Left forelimb (tissue), 1 donor: ENCODE data around the gene RPS13.
A peak's percentile ranks its signal among the peaks of the same experiment; 100 is the strongest.
"Not testable (repeated sequence)": the region's sequence is repeated elsewhere in the genome, so short reads cannot be mapped to it uniquely, and the experiment has no call there.

ENCODE experiments used
- DNase-seq: peaks from one replicate; pipeline ENCODE4 v3.0.0-alpha.2; 2018; ENCODE audit warnings: low spot score

Gene RPS13

GRCh38 chr11:17077520-17078401 lies at the start of gene RPS13:
RPS13 (minus strand) TSS chr11:17077667; CDS start chr11:17077641, 26 bp downstream.
- peak; percentile 97 for DNase-seq

DNA sequence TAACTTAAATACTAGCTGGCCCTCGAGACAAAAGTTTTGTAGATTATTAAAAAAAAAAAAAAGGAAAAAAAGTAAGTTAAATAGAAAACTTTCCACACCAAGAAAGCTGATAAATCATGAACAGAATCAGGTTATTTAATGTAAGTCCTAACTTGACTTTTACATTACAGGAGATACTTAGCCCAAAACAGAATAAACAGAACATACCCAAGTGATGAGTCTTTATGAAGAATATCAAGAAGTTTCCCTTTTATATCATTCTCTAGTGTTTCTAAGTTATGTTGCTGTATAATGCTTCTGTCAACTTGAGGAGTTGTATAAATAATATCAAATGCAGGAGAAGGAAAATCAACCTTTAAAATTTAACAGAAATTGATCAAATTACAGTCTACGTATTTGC lies 44.5 kb upstream of the RPS13 start:
- no peak for DNase-seq

- DNase-seq: no peak
These were observed 39.8 kb upstream of the RPS13 start for GRCh38 chr11:17117262-17117661.

DNA sequence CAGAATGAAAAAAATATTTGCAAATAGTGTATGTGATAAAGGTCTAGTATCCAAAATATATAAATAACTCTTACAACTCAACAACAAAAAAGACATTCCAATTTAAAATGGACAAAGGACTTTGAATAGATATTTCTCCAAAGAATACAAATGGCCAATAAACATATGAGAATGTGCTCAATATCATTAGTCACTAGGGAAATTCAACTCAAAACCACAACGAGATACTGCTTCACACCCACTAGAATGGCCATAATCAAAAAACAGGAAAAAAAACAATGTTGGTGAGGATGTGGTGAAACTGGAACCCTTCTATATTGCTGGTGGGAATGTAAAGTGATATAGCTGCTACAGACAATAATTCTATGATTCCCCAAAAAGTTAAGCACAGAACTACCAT lies 38.6 kb upstream of the RPS13 start:
- no peak for DNase-seq

DNA sequence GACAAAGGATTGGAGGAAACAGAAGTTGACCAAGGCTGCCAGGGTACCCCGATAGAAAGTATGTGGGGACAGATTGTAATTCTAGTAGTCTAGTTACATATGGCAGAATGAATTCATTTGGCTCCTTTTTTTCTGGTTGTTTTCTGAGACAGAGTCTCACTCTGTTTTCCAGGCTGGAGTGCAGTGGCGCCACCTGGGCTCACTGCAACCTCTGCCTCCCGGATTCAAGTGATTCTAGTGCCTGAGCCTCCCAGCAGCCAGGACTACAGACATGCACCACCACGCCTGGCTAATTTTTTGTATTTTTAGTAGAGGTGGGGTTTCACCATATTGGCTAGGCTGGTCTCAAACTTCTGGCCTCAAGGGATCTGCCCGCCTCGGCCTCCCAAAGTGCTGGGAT lies 30.3 kb upstream of the RPS13 start:
- DNase-seq: not testable (repeated sequence)

GRCh38 chr11:17105404-17106040 lies 28.1 kb upstream of the RPS13 start:
- not testable (repeated sequence) for DNase-seq

DNA sequence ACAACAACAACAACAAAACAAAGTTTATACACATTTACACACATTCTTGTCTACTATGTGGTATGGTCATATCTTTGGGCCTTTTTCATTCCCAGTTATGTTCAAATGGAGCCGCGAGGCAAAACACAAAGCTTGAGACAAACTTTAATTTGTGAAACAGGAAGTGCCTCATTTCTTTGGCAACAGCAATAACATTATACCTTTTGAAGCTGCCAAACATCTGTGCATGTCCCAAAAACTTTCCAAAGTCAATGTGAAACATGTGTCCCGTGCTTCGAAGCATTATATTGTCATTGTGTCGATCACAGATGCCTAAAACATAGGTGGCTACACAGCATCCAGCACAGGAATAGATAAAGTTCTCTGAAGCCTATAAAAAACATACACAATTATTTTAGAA lies 25.0 kb upstream of the RPS13 start:
- no peak for DNase-seq

DNA sequence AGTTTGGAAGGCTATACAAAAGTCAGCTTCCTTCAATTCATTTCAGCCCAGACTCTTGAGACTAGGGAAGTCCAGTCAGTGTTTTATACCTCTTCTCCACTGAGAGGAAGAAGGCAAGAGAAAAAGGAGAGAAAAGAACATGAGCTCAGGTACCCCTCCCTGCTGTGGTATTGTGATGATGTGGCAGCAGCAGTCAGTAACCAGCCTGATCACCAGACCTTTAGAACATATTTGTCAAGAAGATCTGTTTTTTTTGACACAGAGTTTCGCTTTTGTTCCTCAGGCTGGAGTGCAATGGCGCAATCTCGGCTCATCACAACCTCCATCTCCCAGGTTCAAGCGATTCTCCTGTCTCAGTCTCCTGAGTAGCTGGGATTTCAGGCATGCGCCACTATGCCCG lies 21.2 kb upstream of the RPS13 start:
- DNase-seq: no peak

GRCh38 chr11:17098038-17098437 lies 20.6 kb upstream of the RPS13 start:
- DNase-seq: no peak

DNA sequence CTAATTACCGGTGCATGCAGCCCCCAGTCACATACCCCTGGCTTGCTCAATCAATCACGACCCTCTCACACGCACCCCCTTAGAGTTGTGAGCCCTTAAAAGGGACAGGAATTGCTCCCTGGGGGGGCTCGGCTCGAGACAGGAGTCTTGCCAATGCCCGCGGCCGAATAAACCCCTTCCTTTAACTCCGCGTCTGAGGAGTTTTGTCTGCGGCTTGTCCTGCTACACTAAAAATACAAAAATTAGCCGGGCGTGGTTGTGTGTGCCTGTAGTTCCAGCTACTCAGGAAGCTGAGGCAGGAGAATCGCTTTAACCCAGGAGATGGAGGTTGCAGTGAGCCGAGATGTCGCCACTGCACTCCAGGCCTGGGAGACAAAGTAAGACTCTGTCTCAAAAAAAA lies 8.5 kb upstream of the RPS13 start:
- not testable (repeated sequence) for DNase-seq

- DNase-seq: no peak
These were observed 287 bp downstream of the RPS13 start for GRCh38 chr11:17077240-17077519.

GRCh38 chr11:17076517-17077239 lies 789 bp downstream of the RPS13 start:
- DNase-seq: no peak

DNA sequence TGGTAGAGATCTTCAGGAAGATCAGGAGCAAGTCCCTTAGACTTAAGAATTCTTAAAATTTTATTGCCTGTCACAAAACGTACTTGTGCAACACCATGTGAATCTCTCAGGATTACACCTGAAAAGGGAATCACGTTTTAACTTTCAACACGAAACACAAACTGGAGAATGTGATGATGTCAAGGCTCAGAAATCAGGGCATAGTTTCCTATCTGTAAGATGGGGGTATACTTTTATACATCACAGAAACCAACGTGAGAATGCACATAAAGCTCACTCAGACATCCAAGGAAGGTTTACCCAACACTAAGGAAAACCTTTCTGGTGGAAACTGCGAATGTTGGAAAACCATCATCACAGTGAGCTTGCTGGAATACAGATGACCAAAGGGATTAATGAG lies 2.0 kb downstream of the RPS13 start:
- no peak for DNase-seq

DNA sequence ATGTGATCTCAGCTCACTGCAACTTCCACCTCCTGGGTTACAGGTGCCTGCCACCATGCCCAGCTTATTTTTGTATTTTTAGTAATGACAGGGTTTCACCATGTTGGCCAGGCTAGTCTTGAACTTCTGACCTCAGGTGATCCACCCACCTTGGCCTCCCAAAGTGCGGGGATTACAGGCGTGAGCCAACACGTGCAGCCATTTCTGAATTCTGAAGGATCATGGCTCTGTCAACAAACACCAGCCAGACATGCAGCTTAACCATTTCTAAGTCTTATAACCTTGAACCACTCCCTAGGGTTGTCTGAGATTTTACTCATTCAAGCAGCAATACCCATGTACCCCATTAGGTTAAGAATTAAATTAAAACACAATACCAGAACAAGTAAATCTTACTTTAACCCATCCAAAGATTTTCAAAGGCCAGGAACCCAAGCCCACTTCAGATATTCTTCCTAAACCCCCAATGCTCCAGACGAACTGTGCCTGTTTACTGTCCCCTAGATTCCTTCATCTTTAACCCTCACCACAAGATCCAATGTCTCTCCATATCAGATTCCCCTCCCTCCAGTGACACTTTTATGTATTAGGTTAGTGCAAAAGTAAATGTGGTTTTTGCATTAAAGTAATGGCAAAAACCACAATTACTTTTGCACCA lies 4.0 kb downstream of the RPS13 start:
- no peak for DNase-seq

- no peak for DNase-seq
These were observed 10.1 kb downstream of the RPS13 start for GRCh38 chr11:17067417-17067816.

DNA sequence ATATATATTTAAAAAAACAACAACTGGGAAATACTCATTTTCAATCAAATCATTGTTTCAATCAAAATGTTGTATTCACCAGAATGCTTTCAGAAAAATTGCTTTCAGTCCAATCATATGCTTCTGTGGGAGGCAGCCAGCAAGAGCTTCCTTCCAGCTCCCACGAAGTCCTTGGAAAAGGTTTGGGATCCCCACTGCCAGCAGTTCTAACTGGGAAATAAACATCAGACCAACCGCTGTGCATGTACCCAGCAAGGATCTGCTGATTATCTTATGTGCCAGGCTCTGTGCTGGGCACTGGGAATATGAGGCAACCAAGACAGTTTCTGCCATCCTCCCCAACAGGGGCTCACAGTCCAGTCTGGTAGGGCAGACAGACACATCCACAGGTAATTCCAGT lies 10.8 kb downstream of the RPS13 start:
- DNase-seq: no peak

DNA sequence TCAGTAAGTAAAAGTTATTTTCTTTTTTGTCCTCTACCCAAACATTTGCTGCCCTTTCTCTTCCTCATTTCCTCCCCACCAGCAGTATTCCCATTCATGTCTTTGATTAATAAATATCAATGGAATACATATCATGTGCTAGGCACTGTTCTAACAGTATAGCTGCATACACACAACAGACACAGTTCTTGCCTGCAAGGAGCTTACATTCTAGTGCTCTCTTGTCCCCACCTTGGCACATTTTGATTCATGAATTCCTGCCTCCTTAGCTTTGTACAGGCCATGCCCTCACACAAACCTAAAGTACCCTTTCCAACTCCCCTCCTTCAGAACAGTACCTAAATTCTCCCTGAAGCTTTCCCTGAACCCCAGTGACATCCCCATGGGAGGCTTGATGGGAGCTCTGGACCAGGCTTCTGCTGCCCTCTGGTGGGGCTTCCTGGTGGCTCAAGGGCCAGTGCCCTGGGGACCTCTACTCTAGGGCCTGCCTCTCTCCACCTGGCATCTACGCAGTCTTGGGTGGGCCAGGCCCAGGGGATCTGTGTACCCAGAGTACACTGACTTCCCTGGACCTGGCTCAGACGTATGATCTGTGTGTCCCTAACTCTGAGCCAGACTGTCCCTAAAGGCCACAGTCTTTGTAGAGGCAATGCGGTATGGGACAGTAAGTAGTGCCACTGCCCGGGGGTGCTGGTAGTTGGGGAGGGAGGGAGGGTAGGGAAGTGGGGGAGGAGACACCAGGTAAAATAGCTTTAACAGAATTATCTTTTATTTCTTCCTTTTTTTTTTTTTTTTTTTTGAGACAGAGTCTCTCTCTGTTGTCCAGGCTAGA lies 14.1 kb downstream of the RPS13 start:
- DNase-seq: no peak

DNA sequence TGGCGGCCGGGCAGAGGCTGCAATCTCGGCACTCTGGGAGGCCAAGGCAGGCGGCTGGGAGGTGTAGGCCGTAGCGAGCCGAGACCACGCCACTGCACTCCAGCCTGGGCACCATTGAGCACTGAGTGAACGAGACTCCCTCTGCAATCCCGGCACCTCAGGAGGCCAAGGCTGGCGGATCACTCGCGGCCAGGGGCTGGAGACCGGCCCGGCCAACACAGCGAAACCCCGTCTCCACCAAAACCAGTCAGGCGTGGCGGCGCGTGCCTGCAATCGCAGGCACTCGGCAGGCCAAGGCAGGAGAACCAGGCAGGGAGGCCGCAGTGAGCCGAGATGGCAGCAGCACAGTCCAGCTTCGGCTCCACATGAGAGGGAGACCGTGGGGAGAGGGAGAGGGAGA lies 26.3 kb downstream of the RPS13 start:
- DNase-seq: not testable (repeated sequence)

DNA sequence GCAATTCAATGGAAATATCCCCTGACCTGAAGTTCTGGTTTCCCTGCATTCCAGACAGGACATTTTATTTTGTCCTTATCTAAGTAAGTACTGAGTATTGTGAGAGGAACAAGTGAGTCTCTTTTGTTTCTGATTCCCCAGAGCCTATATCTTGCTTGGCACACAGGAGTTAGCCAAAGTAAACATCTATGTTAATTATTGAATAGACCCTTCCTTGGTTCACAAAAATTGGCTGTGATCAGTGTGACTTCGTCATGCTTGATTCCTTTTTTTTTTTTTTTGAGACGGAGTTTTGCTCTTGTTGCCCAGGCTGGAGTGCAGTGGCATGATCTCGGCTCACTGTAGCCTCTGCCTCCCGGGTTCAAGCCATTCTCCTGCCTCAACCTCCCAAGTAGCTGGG lies 29.0 kb downstream of the RPS13 start:
- not testable (repeated sequence) for DNase-seq

DNA sequence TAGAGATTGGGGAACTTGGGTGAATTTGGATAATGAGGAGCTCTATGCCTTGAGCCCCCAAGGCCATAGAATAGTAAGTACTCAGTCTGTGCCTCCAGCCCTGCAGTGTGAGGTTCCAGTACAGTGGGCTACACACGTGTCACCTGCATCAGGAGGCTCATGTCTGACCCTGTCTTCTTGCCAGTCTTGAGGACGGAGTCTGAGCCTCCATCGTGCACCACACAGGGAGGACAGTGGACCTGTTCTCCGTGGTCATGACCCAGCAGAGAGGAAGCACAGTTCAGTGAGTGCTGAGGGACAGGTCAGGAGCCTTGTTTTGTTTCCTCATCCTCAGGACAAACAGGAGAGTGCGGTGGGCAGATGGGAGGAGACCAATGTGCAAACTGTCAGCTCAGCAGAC lies 30.8 kb downstream of the RPS13 start:
- DNase-seq: no peak
